HepG2 (cell line): Measurements from ENCODE around the gene PLA2G2E. TPM values are rescaled to one million over a fixed set of nuclear protein-coding genes. Genes with fewer than 3 reads are reported as not detected.

Experiments
- ATAC-seq: fragments of 200-7000 bp; cut with Tn5 transposase; 3 replicates; pipeline ENCODE4 v1.9.1; 2020; ENCODE audit warnings: mild to moderate bottlenecking, moderate library complexity
- BruUV-seq: library from RNA; stranded (reverse); fragments of 400-500 nt; replicated peaks from 2 replicates; lab custom pipeline; 2021; lab: Mats Ljungman, UMichigan
- CTCF ChIA-PET: fragments of 300-600 bp; formaldehyde crosslinking; extraction: SDS; loops from one replicate; lab custom pipeline; 2021; ENCODE audit warnings: low total read pairs, inconsistent platforms, low intra/inter-chr PET ratio; lab: Yijun Ruan, JAX
- POLR2A ChIA-PET: fragments of 350-600 bp; sonication (Branson Sonifier 250); formaldehyde crosslinking; loops from one replicate; lab custom pipeline; 2020; ENCODE audit warnings: antibody characterized with exemption, inconsistent platforms; lab: Yijun Ruan, JAX
- DNase-seq: peaks from one replicate; pipeline ENCODE4 v3.0.0-alpha.2; 2015; ENCODE audit warnings: low spot score
- FAIRE-seq: peaks from 3 replicates; lab custom pipeline; 2011; peaks lifted over from hg19 to GRCh38; lab: Jason Lieb, UNC
- H2AFZ ChIP-seq: one replicate; pipeline ENCODE4 v1.6.1; 2011; ENCODE audit warnings: low read length, inconsistent platforms
- H3K27ac ChIP-seq: fragments of 300-600 bp; 3 replicates; pipeline ENCODE4 v1.8.0; 2011; ENCODE audit warnings: mixed run types, mild to moderate bottlenecking, mixed read lengths, low read length, inconsistent platforms; ENCODE audit not compliant: insufficient read depth; ENCODE audit errors: extremely low read length
- H3K27me3 ChIP-seq, 2 experiments: fragments of 200-600 bp in 1 of 2; 2 replicates in 1 of 2; 3 replicates in 1 of 2; pipeline versions ENCODE4 v1.6.0 to v1.8.0; 2011; ENCODE audit warnings: low read length in 2 of 2, mild to moderate bottlenecking in 2 of 2, moderate library complexity in 2 of 2, inconsistent platforms in 1 of 2; ENCODE audit not compliant: insufficient read depth in 2 of 2, control insufficient read depth in 1 of 2
- H3K36me3 ChIP-seq, 2 experiments: fragments of 200-600 bp in 1 of 2; replicated peaks in 1 of 2; 2 replicates in 1 of 2; 3 replicates in 1 of 2; pipeline versions ENCODE4 v1.5.1 to v1.8.0; 2011; ENCODE audit warnings: low read length in 2 of 2, inconsistent platforms in 1 of 2; ENCODE audit not compliant: insufficient read depth in 2 of 2, control insufficient read depth in 1 of 2
- H3K4me1 ChIP-seq: 2 replicates; pipeline ENCODE4 v1.5.1; 2012; ENCODE audit warnings: low read length, inconsistent platforms; ENCODE audit not compliant: insufficient read depth
- H3K4me2 ChIP-seq: 2 replicates; pipeline ENCODE4 v1.6.0; 2011; ENCODE audit warnings: low read depth, low read length, inconsistent platforms
- H3K4me3 ChIP-seq, 3 experiments: fragments of 200-600 bp in 1 of 3; sonication (generic), shearing (Covaris generic) in 1 of 3; replicated peaks in 1 of 3; 2 replicates each; pipeline ENCODE4 v1.5.1; 2011 to 2016; ENCODE audit warnings: low read length in 3 of 3, inconsistent platforms in 2 of 3, low read depth in 2 of 3, mild to moderate bottlenecking in 2 of 3, control low read depth in 1 of 3, mixed read lengths in 1 of 3; ENCODE audit not compliant: insufficient read depth in 1 of 3
- H3K79me2 ChIP-seq: one replicate; pipeline ENCODE4 v1.6.1; 2011; ENCODE audit warnings: low read length, inconsistent platforms; ENCODE audit not compliant: insufficient read depth
- H3K9ac ChIP-seq: 2 replicates; pipeline ENCODE4 v1.6.0; 2011; ENCODE audit warnings: mild to moderate bottlenecking, low read depth, low read length, inconsistent platforms; ENCODE audit not compliant: insufficient read depth
- H3K9me3 ChIP-seq: 2 replicates; pipeline ENCODE4 v1.5.1; 2012; ENCODE audit warnings: mild to moderate bottlenecking, low read length
- H4K20me1 ChIP-seq: 2 replicates; pipeline ENCODE4 v1.6.0; 2011; ENCODE audit warnings: inconsistent platforms, mild to moderate bottlenecking, low read length, moderate library complexity; ENCODE audit not compliant: insufficient read depth
- ADNP ChIP-seq: sonication (generic); formaldehyde crosslinking; IDR thresholded peaks from 2 replicates; pipeline ENCODE4 v1.4.0; 2020; ENCODE audit warnings: missing genetic modification reagents
- CBX2 ChIP-seq, 2 experiments: fragments of 200-600 bp in 1 of 2; sonication (generic); formaldehyde crosslinking in 1 of 2; IDR thresholded peaks; 2 replicates each; pipeline versions ENCODE4 v1.7.0 to v1.8.1; 2018 to 2022; ENCODE audit warnings: low read depth in 2 of 2, low read length in 1 of 2, mild to moderate bottlenecking in 1 of 2, missing genetic modification reagents in 1 of 2
- HNF1B ChIP-seq: sonication (generic); formaldehyde crosslinking; IDR thresholded peaks from 2 replicates; pipeline ENCODE4 v1.5.1; 2020; ENCODE audit warnings: mild to moderate bottlenecking, moderate library complexity, missing genetic modification reagents
- NONO ChIP-seq, 2 experiments: fragments of 450-650 bp in 1 of 2; sonication (generic) in 1 of 2; formaldehyde crosslinking in 1 of 2; IDR thresholded peaks in 1 of 2; conservative IDR thresholded peaks in 1 of 2; 2 replicates each; pipeline versions ENCODE4 v1.6.1 to v1.8.0; 2017 to 2022; ENCODE audit warnings: mild to moderate bottlenecking in 1 of 2, missing genetic modification reagents in 1 of 2, moderate library complexity in 1 of 2
- PRMT3 ChIP-seq: sonication (generic); formaldehyde crosslinking; IDR thresholded peaks from 2 replicates; pipeline ENCODE4 v1.8.1; 2022; ENCODE audit warnings: low read depth, mild to moderate bottlenecking, moderate library complexity, missing genetic modification reagents, borderline replicate concordance
- SIX1 ChIP-seq: sonication (generic); formaldehyde crosslinking; IDR thresholded peaks from 2 replicates; pipeline ENCODE4 v1.4.0; 2020; ENCODE audit warnings: missing genetic modification reagents, borderline replicate concordance
- SMAD9 ChIP-seq: sonication (generic); formaldehyde crosslinking; IDR thresholded peaks from 2 replicates; pipeline ENCODE4 v1.5.1; 2020; ENCODE audit warnings: mild to moderate bottlenecking, missing genetic modification reagents
- ZBTB38 ChIP-seq: sonication (generic); formaldehyde crosslinking; IDR thresholded peaks from 2 replicates; pipeline ENCODE4 v1.5.1; 2020; ENCODE audit warnings: mild to moderate bottlenecking, missing genetic modification reagents
- ZMYM3 ChIP-seq: sonication (generic); formaldehyde crosslinking; IDR thresholded peaks from 2 replicates; pipeline ENCODE4 v1.5.1; 2020; ENCODE audit warnings: mild to moderate bottlenecking, missing genetic modification reagents
- ZNF749 ChIP-seq: sonication (generic); formaldehyde crosslinking; IDR thresholded peaks from 2 replicates; pipeline ENCODE4 v1.8.0; 2022; ENCODE audit warnings: mild to moderate bottlenecking, missing genetic modification reagents, moderate library complexity, borderline replicate concordance
- ZNF768 ChIP-seq: sonication (generic); formaldehyde crosslinking; IDR thresholded peaks from 2 replicates; pipeline ENCODE4 v1.4.0; 2020; ENCODE audit warnings: missing genetic modification reagents
- ZSCAN9 ChIP-seq: IDR thresholded peaks from 2 replicates; pipeline ENCODE4 v1.6.1; 2016; ENCODE audit warnings: borderline replicate concordance
- WGBS: methylation state at CpG from one replicate; pipeline ENCODE4 v1.1.6; 2017; ENCODE audit warnings: low lambda C conversion rate; 5-methylcytosine and 5-hydroxymethylcytosine counted together
- in situ Hi-C: cut with HindIII; loops from 2 replicates; pipeline ENCODE4 v1.10.0; 2017; ENCODE audit warnings: low pct_unique_long_range_greater_than_20kb; ENCODE audit not compliant: extremely low pct_ligation_motif_present
- intact Hi-C: fragments of 100-400 bp; cut with micrococcal nuclease; formaldehyde crosslinking; loops from one replicate; pipeline ENCODE4 v1.10.0; 2022; ENCODE audit not compliant: unreplicated experiment
- polyA plus RNA-seq, 8 experiments: library from polyadenylated mRNA; depleted of rRNA in 3 of 8; stranded (reverse) in 7 of 8; unstranded in 1 of 8; fragments of >200 nt; fragmentation: Illumina TruSeq in 4 of 8; extraction: Trizol in 4 of 8; gene quantifications; 2 replicates each; pipeline versions ENCODE4 v1.2.1 to v1.2.3, GENCODE V29; 2011 to 2016; ENCODE audit warnings: low read depth in 4 of 8, missing spikeins in 1 of 8, mixed read lengths in 1 of 8; ENCODE audit not compliant: insufficient read depth in 1 of 8
- total RNA-seq, 5 experiments: library from RNA; depleted of rRNA; stranded (reverse); fragments of >200 nt; fragmentation: Illumina TruSeq; extraction: Trizol; gene quantifications; 2 replicates each; pipeline ENCODE4 v1.2.3, GENCODE V29; 2016; ENCODE audit warnings: low read depth in 1 of 5
- TF ChIP-seq, protein P1 (sequence below): sonication (generic); formaldehyde crosslinking; IDR thresholded peaks from 2 replicates; pipeline ENCODE4 v1.4.0; 2020; ENCODE audit warnings: missing genetic modification reagents, mild to moderate bottlenecking, borderline replicate concordance
- TF ChIP-seq, protein P2 (sequence below), 2 experiments: sonication (generic) in 1 of 2; formaldehyde crosslinking in 1 of 2; IDR thresholded peaks; 2 replicates each; pipeline versions ENCODE4 v1.4.0 to v1.6.1; 2018 to 2020; ENCODE audit warnings: missing genetic modification reagents in 2 of 2, borderline replicate concordance in 1 of 2, low read depth in 1 of 2, mild to moderate bottlenecking in 1 of 2, missing biosample characterization in 1 of 2

The PLA2G2E gene
- total and polyA plus RNA-seq, 2 of the 13 experiments (the other 11 are each of a cell fraction or from before 2014, with no cell fraction given) = not detected

- FAIRE-seq = no peak
- intact Hi-C loops = no loop called here
- BruUV-seq = no TSS peak
- TF ChIP-seq ZNF768 (peak; percentile 48; the same call in 1 of the 2 replicates), SMAD9 (CRISPR knock-in tag) (no peak), ZSCAN9 (CRISPR knock-in tag) (no peak), HNF1B (CRISPR knock-in tag) (peak; percentile 58; the same call in 1 of the 2 replicates), ADNP (CRISPR knock-in tag) (no peak; the same call in 1 of the 2 replicates), NONO (IDR thresholded peaks at IDR 0.05) (no peak), NONO (CRISPR knock-in tag; conservative IDR thresholded peaks at IDR 0.05) (no peak), CBX2 (IDR thresholded peaks at IDR 0.05; ENCODE audit: low read depth, low read length) (no peak), CBX2 (CRISPR knock-in tag; IDR thresholded peaks at IDR 0.05; ENCODE audit: low read depth) (no peak), ZBTB38 (CRISPR knock-in tag) (peak; percentile 98), ZNF749 (no peak), PRMT3 (CRISPR knock-in tag) (no peak), SIX1 (CRISPR knock-in tag) (no peak), ZMYM3 (0 out of 2 replicates have a peak, but pooled peaks have one; percentile 35)
- TF ChIP-seq, protein P1, sequence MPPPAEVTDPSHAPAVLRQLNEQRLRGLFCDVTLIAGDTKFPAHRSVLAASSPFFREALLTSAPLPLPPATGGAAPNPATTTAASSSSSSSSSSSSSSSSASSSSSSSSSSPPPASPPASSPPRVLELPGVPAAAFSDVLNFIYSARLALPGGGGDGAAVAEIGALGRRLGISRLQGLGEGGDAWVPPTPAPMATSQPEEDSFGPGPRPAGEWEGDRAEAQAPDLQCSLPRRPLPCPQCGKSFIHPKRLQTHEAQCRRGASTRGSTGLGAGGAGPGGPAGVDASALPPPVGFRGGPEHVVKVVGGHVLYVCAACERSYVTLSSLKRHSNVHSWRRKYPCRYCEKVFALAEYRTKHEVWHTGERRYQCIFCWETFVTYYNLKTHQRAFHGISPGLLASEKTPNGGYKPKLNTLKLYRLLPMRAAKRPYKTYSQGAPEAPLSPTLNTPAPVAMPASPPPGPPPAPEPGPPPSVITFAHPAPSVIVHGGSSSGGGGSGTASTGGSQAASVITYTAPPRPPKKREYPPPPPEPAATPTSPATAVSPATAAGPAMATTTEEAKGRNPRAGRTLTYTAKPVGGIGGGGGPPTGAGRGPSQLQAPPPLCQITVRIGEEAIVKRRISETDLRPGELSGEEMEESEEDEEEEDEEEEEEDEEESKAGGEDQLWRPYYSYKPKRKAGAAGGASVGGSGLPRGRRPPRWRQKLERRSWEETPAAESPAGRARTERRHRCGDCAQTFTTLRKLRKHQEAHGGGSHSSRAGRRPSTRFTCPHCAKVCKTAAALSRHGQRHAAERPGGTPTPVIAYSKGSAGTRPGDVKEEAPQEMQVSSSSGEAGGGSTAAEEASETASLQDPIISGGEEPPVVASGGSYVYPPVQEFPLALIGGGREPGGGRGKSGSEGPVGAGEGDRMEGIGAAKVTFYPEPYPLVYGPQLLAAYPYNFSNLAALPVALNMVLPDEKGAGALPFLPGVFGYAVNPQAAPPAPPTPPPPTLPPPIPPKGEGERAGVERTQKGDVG (CRISPR knock-in tag) = peak; percentile 96; the same call in 1 of the 2 replicates
- TF ChIP-seq, protein P2, sequence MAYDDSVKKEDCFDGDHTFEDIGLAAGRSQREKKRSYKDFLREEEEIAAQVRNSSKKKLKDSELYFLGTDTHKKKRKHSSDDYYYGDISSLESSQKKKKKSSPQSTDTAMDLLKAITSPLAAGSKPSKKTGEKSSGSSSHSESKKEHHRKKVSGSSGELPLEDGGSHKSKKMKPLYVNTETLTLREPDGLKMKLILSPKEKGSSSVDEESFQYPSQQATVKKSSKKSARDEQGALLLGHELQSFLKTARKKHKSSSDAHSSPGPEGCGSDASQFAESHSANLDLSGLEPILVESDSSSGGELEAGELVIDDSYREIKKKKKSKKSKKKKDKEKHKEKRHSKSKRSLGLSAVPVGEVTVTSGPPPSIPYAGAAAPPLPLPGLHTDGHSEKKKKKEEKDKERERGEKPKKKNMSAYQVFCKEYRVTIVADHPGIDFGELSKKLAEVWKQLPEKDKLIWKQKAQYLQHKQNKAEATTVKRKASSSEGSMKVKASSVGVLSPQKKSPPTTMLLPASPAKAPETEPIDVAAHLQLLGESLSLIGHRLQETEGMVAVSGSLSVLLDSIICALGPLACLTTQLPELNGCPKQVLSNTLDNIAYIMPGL (CRISPR knock-in tag; IDR thresholded peaks at IDR 0.05; ENCODE audit: borderline replicate concordance in 1 of 2, low read depth in 1 of 2) = no peak
These were observed 533 bp upstream of the PLA2G2E start for GRCh38 chr1:19923953-19924346.

More at GRCh38 chr1:19923953-19924346, 533 bp upstream of the PLA2G2E start:
- ChIA-PET POLR2A (no interaction called here), CTCF (no interaction called here)
- Histone ChIP-seq H3K4me2 (no peak overlapping the region), H3K36me3 (no peaks in the 10 kb centered on the region), H3K4me3 (no peak overlapping the region), H3K27me3 (no peaks in the 10 kb centered on the region), H4K20me1 (no peaks in the 10 kb centered on the region), H3K9me3 (no peaks in the 10 kb centered on the region), H2AFZ (no peak overlapping the region), H3K79me2 (no peaks in the 10 kb centered on the region), H3K4me1 (peaks cover 87% of the 10 kb centered on the region), H3K27ac (peak overlapping the region; percentile 94), H3K9ac (peak overlapping the region; percentile 80)
- DNase-seq (peak; percentile 30), ATAC-seq (peak; percentile 46)
- in situ Hi-C loops = loop anchor here (5.0 kb wide), 2 partner anchors 48 to 228 kb away; no protein-coding TSS in a partner anchor
- 38% methylated on average over 3 of the region's 13 CpGs for WGBS
